Measurements from ENCODE around the gene FAM83D.

Gene FAM83D

GRCh38 chr20:38926142-38926933 is at the start of gene FAM83D:
FAM83D (plus strand) TSS chr20:38926417; CDS start chr20:38926443, 26 bp downstream.
- DNase-seq, result peak; percentile 97

- DNase-seq, result no peak
Measured at GRCh38 chr20:38877483-38877882, 48.7 kb upstream of the FAM83D start.

GRCh38 chr20:38878866-38879265 is 47.4 kb upstream of the FAM83D start:
- DNase-seq, result no peak

- DNase-seq, result no peak
Measured at GRCh38 chr20:38880952-38881735, 45.1 kb upstream of the FAM83D start.

- no peak for DNase-seq
Measured at GRCh38 chr20:38881806-38882440, 44.3 kb upstream of the FAM83D start.

GRCh38 chr20:38882600-38882999 is 43.6 kb upstream of the FAM83D start:
- no peak for DNase-seq

- no peak for DNase-seq
Measured at GRCh38 chr20:38883081-38883980, 42.9 kb upstream of the FAM83D start.

GRCh38 chr20:38883981-38884733 is 42.1 kb upstream of the FAM83D start:
- DNase-seq, result no peak

- no peak for DNase-seq
Measured at GRCh38 chr20:38885357-38885756, 40.9 kb upstream of the FAM83D start.

GRCh38 chr20:38888059-38888831 is 38.0 kb upstream of the FAM83D start:
- no peak for DNase-seq

GRCh38 chr20:38889050-38889449 is 37.2 kb upstream of the FAM83D start:
- no peak for DNase-seq

- DNase-seq, result no peak
Measured at GRCh38 chr20:38889792-38890496, 36.3 kb upstream of the FAM83D start.

GRCh38 chr20:38890497-38890818 is 35.8 kb upstream of the FAM83D start:
- DNase-seq, result no peak

GRCh38 chr20:38892091-38892981 is 33.9 kb upstream of the FAM83D start:
- DNase-seq, result no peak

GRCh38 chr20:38893056-38893564 is 33.1 kb upstream of the FAM83D start:
- no peak for DNase-seq

GRCh38 chr20:38893565-38894090 is 32.6 kb upstream of the FAM83D start:
- peak; percentile 62 to 73 for DNase-seq

GRCh38 chr20:38894091-38894847 is 31.9 kb upstream of the FAM83D start:
- no peak for DNase-seq
